Non-pigmented ciliary epithelial cell (primary cell): Measurements from ENCODE around the gene ANO1.
"Not testable (repeated sequence)": the region's sequence is repeated elsewhere in the genome, so short reads cannot be mapped to it uniquely, and the experiment has no call there.

Experiments
- DNase-seq: peaks from one replicate; pipeline ENCODE4 v3.0.0-alpha.2; 2010; ENCODE audit warnings: low read depth

ANO1 gene

GRCh38 chr11:70191495-70192140 lies 113.5 kb downstream of the ANO1 start:
- no peak for DNase-seq

- DNase-seq = no peak
These were observed 114.7 kb downstream of the ANO1 start for GRCh38 chr11:70192666-70193410.

GRCh38 chr11:70193411-70194292 lies 115.5 kb downstream of the ANO1 start:
- DNase-seq = no peak

- DNase-seq = no peak
These were observed 117.0 kb downstream of the ANO1 start for GRCh38 chr11:70194792-70195791.

- DNase-seq = no peak
These were observed 122.2 kb downstream of the ANO1 start for GRCh38 chr11:70200212-70200844.

- not testable (repeated sequence) for DNase-seq
These were observed 122.9 kb downstream of the ANO1 start for GRCh38 chr11:70201047-70201446.

GRCh38 chr11:70201882-70202861 lies 124.1 kb downstream of the ANO1 start:
- DNase-seq = no peak

GRCh38 chr11:70202920-70203750 lies 125.0 kb downstream of the ANO1 start, which contains the start of gene FADD:
Gene FADD, plus strand, starts transcription at chr11:70203296. Its CDS starts 164 bp downstream, at chr11:70203460.
- peak; percentile 60 for DNase-seq

- DNase-seq = peak; percentile 70
These were observed 125.8 kb downstream of the ANO1 start for GRCh38 chr11:70203751-70204465.

- no peak for DNase-seq
These were observed 126.3 kb downstream of the ANO1 start for GRCh38 chr11:70204466-70204799.

- DNase-seq = no peak
These were observed 127.1 kb downstream of the ANO1 start for GRCh38 chr11:70205049-70205725.

GRCh38 chr11:70205766-70206165 lies 127.6 kb downstream of the ANO1 start:
- DNase-seq = no peak

GRCh38 chr11:70206226-70206981 lies 128.3 kb downstream of the ANO1 start:
- DNase-seq = no peak

GRCh38 chr11:70206982-70207376 lies 128.9 kb downstream of the ANO1 start:
- no peak for DNase-seq

- DNase-seq = no peak
These were observed 129.5 kb downstream of the ANO1 start for GRCh38 chr11:70207531-70208131.

- no peak for DNase-seq
These were observed 131.3 kb downstream of the ANO1 start for GRCh38 chr11:70209391-70209912.
